Activated T-cell treated with anti-CD3 and anti-CD28 coated beads for 1 hour (primary cell): ENCODE measurements around the gene GRIK5.
"Not testable (repeated sequence)": the region's sequence is repeated elsewhere in the genome, so short reads cannot be mapped to it uniquely, and the experiment has no call there.

Experiments used
- DNase-seq: peaks from one replicate; pipeline ENCODE4 v3.0.0-alpha.2; 2020; ENCODE audit warnings: low read depth

Gene GRIK5

DNA sequence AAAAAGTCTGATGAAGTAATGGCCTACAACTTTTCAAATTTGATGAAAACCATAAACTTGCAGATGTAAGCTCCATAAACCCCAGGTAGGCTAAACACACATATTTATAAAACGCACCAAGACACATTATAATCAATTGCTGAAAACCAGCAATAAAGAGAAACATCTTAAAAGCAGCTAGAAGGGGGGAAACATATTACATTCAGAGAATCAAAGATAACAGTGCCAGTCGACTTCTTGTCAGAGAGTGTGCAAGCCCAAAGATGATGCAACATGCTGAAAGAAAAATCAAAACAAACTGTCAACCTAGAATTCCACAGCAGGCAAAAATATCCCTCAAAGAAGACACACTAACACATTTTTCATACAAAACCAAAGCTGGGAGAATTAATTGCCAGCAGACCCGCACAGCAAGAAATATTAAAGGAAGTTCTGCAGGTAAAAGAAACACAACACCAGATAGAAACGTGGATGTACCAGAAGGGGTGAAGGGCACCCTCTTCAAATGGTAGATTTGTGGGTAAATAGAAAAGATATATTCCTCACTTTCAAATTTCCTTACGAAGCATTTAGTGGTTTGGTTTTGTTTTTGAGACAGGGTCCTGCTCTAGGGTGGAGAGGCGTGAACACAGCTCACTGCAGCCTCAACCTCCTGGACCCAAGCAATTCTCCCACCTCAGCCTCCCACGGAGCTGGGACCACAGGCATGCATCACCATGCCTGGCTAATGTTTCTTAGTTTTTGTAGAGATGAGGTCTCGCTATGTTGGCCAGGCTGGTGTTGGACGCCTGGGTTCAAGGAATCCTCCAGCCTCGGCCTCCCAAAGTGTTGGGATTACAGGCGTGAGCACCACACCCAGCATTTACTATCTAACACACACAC lies 59.5 kb downstream of the GRIK5 start:
- no peak for DNase-seq

DNA sequence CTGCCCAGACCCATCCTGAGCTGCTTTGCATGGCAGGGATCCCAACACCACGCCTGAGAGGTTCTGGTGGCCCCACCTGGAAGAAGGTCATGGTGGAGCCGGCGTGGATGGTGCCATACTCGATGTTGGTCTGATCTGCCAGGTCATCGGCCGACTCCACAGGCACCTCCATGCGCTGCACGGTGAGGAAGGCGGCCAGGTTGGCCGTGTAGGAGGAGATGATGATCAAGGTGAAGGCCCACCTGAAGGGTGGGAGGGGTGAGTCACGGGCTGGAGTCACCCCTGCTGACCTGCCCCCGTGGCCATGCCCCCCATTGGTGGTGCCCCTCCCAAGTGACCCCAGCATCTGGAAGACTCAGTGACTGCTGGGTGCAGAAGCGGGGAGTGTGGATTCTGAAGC lies 63.4 kb downstream of the GRIK5 start:
- no peak for DNase-seq

DNA sequence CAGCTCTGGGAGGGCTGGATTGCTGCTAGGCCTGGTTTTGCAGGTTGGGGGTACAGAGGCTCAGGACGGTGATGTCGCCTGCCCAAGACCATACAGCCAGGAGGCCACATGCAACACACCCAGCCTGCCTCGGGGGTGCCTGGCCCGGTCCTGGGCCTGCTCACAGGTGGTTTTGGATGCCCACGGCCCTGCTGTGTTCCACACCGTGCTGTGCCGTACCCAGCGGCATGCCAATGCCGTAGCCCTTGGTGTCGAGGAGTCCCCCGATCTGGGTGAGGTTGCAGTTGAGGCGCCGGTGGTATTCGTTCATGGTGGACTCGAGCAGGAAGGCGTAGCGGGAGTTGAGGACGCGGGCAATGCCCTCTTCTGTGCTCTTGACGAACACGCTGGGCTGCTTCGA lies 64.5 kb downstream of the GRIK5 start:
- no peak for DNase-seq

DNA sequence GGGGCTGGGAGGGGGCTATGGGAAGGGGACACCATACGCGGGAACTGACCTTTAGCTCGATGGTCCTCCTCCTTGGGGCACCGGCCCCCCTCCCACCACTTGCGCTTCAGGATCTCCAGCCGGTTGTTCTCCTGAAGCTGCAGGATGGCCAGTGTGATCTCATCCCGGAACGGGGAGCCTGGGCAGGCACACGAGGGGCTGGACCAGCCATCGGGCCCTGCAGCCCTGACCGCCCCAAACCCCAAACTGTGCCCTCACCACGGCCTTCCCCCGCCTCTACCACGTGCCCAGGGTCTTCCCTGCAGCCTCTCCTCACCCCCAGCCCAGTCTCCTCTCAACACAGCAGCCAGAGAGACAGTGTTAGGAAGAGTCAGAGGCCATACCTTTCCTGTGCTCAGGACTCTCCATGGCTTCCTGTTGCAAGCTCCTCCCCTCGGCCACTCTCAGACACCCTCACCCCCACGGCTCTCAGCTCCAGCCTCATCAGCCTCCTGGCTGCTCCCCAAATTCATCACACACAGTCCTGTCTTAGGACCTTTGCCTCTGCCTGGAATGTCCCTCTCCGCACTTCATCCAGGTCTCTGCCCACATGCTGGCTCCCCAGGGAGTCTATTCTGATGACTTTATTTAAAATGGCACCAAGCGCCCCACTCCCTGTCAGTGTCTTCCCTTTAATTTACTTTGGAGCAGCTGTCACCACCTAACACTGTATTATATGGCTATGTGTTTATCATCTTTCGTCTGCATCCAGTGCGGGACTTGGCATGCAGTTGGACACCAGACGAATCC lies 66.3 kb downstream of the GRIK5 start:
- DNase-seq = no peak

DNA sequence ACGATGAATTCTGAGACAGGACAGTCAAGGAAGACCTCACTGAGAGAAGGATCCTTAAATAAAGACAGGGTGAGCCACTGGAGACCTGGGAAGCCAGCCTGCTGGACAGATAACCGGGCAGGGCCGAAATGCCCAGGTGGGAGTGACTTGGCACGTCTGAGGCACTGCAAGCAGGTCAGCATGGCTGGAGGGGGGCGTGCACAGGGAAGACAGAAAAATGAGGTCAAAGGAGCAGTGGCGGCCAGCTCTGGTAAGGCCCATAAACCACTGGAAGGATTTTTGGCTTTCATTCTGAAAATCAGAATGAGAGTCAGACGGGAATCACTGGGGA lies 70.2 kb downstream of the GRIK5 start:
- no peak for DNase-seq

DNA sequence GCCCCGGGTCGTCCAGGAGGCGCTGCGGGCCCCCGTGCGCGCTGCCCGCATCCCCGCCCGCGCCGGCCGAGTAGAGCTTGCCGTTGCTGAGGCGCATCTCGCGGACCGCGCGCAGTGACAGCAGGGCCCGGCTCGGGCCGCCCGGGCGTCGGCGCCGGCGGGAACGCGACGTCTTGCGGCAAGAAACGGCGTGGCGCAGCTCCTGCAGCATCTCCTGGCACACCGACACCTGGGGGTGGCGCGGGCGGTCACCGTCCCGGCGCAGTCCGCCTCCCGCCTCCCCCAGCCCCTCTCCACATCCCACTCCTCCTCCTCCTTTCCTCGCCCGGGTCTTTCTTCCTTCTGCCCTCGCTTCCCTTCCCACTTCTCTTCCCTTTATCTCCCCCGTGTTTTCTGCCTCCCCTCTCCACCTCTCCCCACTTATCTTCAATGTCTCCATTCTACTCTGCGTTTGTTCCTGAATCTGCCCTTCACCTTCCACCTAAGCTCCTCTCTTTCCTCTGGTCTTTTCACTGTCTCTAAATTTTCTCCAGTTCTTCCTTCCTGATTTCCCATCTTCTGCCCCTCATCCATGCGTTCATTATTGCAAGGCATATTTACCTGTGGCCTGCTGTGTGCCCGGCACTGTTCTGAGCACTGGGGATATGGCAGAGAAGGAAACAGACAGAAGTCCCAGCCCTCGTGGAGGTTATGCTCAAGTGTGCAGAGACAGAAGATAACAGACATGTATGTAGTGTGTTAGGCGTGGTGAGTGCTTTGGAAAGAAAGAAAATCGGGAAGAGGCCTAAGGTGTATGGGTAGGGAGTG lies 70.7 kb downstream of the GRIK5 start:
- no peak for DNase-seq

DNA sequence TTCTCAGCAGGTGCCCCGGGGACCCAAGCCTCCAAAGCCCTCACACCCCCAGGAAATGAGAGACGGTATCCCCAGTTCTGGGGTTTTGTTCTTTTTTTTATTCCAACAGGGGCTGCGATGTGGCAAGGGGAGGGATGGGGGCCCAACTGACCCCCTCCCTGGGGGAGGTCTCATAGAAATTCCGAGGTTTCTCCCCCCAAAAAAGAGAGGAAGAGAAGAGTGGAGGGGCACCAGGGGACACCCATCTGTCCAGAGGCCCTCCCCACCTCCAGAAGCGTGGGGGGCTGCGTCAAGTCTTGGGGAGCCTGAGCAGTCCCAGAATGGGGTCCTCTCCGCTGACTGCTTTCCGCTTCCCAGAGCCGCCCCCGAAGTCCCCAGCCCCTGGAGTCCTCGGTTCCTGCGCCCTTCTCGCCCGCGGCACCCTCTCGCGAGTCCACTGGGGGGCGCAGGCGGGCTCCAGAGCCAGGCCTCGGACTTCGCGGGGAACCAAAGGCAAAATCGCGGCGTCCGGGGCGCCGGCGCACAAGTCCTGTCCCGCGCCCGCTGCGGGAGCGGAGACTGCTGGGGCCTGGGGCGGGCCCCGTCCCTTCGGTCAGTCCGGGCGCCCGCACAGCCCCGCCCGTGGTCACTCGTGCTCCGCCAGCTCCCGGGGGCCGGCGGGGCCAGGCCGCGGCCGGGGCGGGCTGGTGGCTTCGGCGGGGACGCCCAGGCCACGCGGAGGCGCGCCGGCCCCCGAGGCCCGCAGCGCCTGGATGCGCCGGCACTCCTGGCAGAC lies 71.6 kb downstream of the GRIK5 start:
- no peak for DNase-seq

DNA sequence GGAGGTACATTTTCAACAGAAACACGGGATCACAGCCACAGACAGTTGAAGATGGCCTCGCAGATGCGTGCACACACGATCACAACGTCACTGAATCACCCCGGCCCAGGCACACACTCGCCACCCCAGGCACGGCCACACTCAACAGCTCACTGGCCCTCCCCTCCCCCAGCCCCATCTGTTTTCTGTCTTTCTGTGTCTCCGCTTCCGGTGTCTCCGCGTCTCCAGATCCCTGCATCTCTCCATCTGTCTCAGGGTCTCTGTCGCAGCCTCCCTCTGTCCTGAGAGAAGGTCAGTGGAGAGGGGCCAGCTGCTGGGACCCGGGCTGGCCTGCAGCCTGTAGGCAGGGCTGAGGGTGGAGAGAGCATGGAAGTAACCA lies 72.2 kb downstream of the GRIK5 start:
- DNase-seq = no peak

DNA sequence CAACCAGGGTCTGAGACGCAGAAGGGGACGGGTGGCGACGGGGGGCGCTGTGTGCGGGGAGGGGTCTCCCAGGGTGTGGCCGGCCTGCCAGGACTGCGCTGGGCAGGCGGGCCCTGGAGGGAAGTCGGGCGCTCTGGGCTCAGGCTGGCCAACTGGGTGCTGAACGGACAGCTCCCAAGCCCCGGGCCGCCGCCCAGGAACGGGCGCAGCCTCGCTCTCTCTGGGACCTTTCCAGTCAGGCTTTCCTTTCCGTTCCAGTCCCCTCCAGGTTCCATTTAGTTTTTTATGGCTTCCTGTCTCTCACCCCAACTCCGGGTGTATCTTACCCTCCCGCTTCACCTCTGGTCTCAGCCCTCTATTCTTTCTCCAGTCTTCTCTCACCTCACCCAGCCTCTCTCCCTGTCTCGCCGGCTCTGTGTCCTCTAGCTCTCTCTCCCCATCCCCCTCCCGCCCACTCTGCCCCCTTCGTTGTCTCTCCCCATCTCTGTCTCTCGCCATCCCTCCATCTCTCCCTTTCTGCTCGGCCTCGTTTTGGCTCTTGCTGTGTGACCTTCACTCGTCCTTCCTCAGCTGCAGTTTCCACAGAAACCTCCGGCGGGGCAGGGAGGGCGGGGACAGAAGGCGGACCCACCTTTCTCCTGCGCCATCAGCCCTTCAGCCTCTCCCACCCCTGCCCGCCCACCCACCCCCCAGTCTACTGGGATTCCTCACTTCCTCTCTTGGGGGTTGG lies 72.7 kb downstream of the GRIK5 start:
- DNase-seq = peak; percentile 24

DNA sequence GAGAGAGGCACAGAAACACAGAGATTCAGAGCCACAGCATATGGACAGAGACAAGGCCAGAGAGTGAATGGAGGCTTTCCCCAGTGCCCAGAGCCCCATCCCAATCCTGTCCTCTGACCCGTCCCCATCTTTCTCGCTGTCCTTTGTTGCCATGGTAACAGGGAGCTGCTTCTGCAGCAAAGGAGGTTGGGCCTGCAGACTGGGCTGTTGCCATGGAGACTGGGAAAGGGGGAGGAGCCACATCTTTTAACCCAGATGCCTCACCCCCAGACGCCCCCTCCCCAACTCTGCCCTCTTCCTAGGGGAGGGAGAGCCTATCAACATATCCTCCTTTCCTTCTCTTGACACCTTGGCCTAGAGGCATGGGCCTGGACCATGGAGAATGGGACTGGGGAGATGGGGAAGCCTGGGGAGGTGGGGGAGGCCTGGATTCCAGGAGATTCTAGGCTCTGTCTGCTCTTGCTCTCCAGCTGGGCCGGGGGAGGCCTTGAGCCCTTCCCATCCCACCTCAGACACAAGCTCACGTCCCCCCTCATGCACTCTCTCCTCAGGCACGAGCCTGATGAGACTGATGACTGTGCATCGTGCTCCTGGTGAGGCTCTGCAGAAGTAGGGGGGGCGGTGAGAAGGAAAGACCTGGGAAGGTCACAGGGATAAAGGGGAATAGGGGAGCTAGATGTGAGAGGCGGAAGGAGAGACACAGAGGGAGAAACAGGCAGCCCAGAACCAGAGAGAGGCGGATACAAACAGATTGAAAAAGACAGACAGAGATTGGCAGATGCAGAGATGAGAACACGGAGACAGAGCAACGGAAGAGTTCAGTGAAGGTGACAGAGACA lies 73.8 kb downstream of the GRIK5 start:
- no peak for DNase-seq

DNA sequence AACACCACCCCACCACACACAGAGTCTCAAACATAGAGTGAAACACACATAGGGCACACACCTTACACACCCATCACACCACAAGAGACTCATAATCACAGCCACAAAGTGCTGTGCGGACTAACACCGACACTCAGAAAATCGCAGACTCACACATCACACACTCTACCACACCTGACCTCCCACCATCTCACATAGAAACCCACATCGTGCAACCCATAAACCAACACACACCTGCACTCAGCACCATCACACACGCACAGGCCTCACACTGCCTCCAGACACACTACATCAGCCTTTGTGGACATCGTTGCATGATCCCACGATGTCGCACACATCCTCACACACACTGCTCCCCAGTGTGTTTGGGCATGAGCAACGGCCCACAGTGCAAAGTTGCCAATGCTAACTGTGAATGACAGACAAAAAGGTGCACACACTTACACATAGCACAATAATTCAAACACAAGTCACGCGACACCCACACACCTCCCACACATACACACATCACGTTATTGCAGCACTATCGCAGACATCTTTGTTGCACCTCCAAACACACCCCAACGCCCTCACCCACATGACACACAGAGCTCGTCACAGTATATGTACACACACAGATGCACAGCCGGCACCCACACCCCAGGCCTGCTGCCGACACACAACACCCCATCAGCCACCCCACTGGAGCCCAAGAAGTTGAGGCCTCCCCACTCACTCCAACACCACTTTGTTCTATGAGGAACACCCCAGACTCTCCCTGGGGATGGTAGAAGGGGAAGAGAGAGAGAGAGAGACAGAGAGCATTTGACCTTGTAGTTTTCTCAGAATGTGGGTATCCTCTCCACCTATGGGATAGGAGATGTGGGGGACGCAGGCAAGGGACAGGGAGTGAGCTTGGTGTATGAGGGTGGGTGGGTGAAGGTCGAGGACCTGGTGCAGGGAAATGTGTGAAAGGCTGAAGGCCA lies 74.7 kb downstream of the GRIK5 start:
- no peak for DNase-seq

DNA sequence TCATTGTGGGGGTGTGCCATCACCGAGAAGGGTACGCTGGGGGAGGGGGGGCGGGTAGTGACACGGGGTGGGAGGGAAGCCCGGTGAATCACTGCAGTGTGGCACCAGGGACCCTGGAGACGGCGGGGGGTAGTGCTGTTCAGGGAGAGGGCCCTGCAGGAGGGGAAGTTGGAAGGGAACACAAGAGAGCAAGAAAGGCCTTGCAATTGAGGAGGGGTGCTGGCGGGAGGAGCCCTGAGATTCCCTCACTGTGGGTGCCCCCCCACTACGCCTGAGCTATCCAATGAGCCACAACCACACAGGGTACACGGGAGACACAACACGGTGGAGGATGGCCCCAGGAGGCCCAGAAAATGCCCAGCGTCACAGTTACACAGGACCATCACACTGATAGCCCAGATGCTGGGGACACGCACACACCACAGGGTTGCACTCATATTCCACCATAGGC lies 75.5 kb downstream of the GRIK5 start:
- no peak for DNase-seq

DNA sequence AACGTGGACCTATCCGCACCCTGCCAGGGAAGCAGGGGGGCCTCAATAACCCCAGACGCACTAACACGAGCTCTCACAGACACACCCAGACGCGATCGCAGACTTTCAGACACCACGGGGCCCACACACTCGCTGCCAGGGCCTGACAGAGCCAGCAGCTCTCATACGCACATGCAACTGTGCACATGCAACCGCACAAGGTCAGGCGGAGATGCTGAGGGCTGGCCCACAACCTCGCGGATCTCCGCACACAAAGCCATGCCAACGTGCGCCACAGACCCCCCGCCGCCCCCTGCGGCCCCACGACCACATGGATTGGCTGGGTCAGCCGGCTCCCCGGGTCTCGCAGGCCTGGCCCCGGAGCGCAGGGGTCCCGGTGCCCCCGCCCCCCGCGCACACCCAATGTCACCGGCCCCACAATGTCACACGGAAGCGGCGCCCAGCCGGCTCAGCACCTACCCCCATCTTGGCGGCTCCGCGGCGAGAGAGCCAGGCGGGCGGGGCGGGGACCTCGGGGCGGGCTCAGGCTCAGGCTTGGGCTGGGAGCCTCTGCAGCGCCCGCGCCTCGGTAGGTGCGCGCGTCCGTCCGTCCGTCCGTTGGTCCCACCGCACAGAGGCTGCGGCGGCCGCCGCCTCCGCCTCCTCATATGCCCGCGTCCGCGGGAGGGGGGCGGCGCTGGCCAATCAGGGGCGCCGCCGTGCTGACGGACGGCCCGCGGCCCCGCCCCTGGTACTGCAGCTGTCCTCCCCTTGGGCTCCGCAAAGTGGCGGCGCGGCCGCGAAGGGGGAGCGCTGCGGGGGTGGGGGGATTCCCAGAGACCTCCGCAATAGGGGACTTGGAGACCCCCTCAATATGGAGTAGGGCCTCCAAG lies 76.2 kb downstream of the GRIK5 start, which contains the start of gene ATP1A3:
TSS of gene ATP1A3 (minus strand) at position 619 of the 872 bp plus-strand sequence. CDS start at position 465, 154 bp downstream.
- peak; percentile 33 for DNase-seq

DNA sequence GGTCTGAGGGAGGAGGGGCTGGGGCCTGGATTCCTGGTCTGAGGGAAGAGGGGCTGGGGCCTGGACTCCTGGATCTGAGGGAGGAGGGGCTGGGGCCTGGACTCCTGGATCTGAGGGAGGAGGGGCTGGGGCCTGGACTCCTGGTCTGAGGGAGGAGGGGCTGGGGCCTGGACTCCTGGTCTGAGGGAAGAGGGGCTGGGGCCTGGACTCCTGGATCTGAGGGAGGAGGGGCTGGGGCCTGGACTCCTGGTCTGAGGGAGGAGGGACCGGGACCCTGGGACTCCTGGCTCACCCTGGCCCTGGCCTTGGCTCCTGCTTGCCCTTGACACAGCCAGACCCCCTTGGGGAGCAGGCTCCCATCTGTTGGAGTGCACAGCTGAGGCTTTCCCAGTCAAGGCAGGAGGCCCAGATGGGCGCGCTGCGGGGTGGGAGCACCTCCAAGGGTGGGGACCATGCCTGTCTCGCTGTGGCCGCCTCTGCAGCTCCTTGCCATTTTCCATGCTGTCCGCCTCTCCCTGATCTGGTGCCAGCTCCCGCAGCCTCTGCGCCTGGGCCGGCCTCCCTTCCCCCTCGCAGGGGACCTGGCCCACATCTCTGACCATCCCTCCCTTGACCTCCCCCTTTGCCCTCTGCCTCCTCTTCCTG lies 78.0 kb downstream of the GRIK5 start:
- DNase-seq = not testable (repeated sequence)

DNA sequence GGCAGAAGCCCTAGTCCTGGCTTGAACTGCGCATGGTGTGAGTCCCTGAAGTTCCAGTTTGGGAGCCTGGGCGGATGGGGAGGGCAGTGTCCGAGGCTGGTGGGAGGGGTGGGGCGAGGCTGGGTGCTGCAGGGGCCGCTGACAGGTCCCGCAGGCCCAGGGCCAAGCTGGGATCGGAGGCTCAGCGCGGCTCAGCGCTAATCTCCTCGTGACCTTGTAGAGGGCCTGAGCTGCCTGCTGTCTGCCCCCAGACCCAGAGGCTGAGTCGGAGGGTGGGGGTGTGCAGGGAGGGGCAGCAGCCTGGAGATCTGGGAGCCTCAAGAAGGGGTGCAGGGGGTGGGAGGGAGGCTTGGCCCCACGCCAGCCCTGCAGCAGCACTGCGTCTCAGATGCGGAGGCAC lies 79.0 kb downstream of the GRIK5 start:
- DNase-seq = no peak

DNA sequence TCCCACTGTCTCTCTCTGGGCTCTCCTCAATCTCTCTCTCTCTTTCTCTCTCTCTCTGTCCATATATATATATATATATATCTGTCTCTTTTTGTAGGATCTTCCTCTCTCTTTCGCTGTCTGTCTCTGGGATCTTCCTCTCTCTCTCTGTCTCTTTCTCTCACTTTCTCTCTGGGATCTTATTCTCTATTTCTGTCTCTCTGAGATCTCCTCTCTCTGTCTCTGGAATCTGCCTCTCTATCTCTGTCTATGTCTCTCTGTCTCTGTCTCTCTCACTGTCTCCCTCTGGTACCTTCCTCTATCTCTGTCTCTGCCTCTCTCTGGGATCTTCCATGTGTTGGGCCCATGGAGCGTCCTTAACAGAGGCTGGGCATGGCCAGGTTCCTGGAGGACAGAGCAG lies 79.4 kb downstream of the GRIK5 start:
- no peak for DNase-seq

DNA sequence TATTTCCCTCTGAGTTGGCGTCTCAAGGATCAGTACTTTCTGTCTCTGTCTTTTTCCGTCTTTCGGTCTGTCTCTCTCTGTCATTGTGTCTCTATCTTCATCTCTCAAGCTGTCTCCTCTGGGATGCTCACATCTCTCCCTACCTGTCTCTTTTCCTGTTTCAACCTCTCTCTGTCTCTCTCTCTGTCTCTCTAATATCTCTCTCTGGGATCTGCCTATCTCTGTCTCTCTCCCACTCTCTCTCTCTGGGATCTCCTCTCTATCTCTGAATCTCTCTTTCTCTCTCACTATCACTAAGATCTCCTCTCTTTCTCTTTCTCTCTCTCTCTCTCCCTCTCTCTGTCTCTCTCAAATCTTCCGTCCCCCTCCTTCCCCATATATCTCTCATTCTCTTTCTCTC lies 80.0 kb downstream of the GRIK5 start:
- no peak for DNase-seq
